Tibial artery (tissue), 4 donors: ENCODE results near the gene SPATA45.
"Not testable (repeated sequence)": the region's sequence is repeated elsewhere in the genome, so short reads cannot be mapped to it uniquely, and the experiment has no call there.

Experiments
- DNase-seq, 2 donors: peaks; one replicate each; pipeline ENCODE4 v3.0.0-alpha.2; 2019
- H3K27ac ChIP-seq, 2 donors: fragments of 200-600 bp; sonication (generic) in 1 of 2; 1 replicate in 1 of 2; 2 replicates in 1 of 2; pipeline ENCODE4 v1.5.1; 2018 to 2019; ENCODE audit warnings: mild to moderate bottlenecking in 1 of 2
- H3K27me3 ChIP-seq, 2 donors: fragments of 200-600 bp; sonication (generic) in 1 of 2; one replicate each; pipeline versions ENCODE4 v1.5.1 to v1.6.0; 2016 to 2019
- H3K36me3 ChIP-seq, 3 donors: fragments of 200-600 bp; sonication (generic) in 2 of 3; one replicate each; pipeline ENCODE4 v1.5.1; 2016 to 2019; ENCODE audit warnings: mild to moderate bottlenecking in 2 of 3
- H3K4me1 ChIP-seq, 4 donors: fragments of 200-600 bp; sonication (generic) in 2 of 4; 1 replicate in 3 of 4; 2 replicates in 1 of 4; pipeline ENCODE4 v1.5.1; 2016 to 2019
- H3K4me3 ChIP-seq, 2 donors: fragments of 200-600 bp; sonication (generic) in 1 of 2; 1 replicate in 1 of 2; 2 replicates in 1 of 2; pipeline ENCODE4 v1.5.1; 2018 to 2019; ENCODE audit warnings: mild to moderate bottlenecking in 2 of 2
- H3K9me3 ChIP-seq, 3 donors: fragments of 200-600 bp; sonication (generic) in 1 of 3; one replicate each; pipeline ENCODE4 v1.5.1; 2016 to 2019
- CTCF ChIP-seq, 2 experiments: fragments of 200-600 bp in 1 of 2; fragments of 450-650 bp in 1 of 2; IDR thresholded peaks; one replicate each; pipeline ENCODE4 v1.5.1; 2017 to 2019; ENCODE audit warnings: antibody characterized with exemption in 2 of 2, mild to moderate bottlenecking in 1 of 2, moderate library complexity in 1 of 2
- intact Hi-C: fragments of 100-400 bp; cut with DNase I; formaldehyde crosslinking; loops from one replicate; pipeline ENCODE4 v1.15.0; 2023; ENCODE audit warnings: low total_unique reads

SPATA45 gene

DNA sequence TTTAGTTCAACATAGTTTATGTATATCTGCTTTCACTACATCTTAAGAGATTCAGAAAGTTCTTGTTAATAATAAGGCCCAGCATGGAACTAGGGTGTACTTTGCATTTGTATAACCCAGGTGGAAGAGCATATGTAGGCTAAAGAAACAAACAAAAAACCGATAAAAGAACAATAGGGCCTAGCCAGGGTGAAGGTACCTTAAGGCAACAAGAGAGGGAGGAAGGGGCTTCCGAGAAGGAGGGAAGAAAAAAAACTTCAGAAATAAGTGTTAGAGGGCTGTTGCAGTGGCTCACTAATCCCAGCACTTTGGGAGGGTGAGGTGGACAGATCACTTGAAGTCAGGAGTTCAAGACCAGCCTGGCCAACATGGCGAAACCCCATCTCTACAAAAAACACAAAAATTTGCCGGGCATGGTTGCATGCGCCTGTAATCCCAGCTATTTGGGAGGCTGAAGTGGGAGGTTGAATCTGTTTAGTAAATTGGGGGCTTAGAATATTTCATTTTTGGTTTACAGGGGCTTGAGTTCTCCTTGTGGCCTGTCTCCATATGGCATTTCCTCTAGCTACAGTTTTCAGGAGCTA lies 4.7 kb upstream of the SPATA45 start:
- Histone ChIP-seq H3K36me3 (no peaks in the 10 kb centered on the region), H3K9me3 (peaks cover 0 to 4% (median 0%) of the 10 kb centered on the region in 3 donors), H3K4me1 (peaks cover 0 to 6% (median 4%) of the 10 kb centered on the region in 4 donors), H3K27me3 (no peaks in the 10 kb centered on the region), H3K27ac (no peak overlapping the region), H3K4me3 (no peak overlapping the region)
- intact Hi-C loops = loop anchor here (10.0 kb wide), 2 partner anchors 57 to 163 kb away; partner anchors contain the start of genes ANGEL2, NSL1 and TATDN3
- DNase-seq = no peak
- TF ChIP-seq CTCF (IDR thresholded peaks at IDR 0.05) = no peak

GRCh38 chr1:212844521-212844920 lies 2.9 kb downstream of the SPATA45 start:
- H3K27me3 ChIP-seq, H3K9me3 ChIP-seq, H3K4me3 ChIP-seq, H3K4me1 ChIP-seq, DNase-seq, H3K36me3 ChIP-seq, intact Hi-C loops, H3K27ac ChIP-seq: not testable (repeated sequence)

DNA sequence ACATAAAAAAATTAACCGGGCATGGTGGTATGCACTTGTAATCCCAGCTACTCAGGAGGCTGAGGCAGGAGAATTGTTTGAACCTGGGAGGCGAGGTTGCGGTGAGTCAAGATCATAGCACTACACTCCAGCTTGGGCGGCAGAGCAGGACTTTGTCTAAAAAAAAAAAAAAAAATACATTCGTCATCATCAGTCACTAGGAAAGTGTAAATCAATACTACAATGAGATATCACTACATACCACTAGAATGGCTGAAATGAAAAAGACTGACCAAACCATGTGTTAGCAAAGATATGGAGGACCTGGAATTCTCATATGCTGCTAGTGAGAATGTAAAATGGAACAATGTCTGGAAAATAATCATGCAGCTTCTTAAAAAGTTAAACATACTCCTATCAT lies 9.3 kb downstream of the SPATA45 start:
- H3K36me3 ChIP-seq = no peaks in the 10 kb centered on the region
- DNase-seq = no peak
- H3K27ac ChIP-seq = no peak overlapping the region
- H3K4me1 ChIP-seq = no peaks in the 10 kb centered on the region
- no peaks in the 10 kb centered on the region for H3K27me3 ChIP-seq
- no peak overlapping the region for H3K4me3 ChIP-seq
- H3K9me3 ChIP-seq = no peaks in the 10 kb centered on the region
- intact Hi-C loops = no loop called here
- TF ChIP-seq CTCF (IDR thresholded peaks at IDR 0.05) = no peak

DNA sequence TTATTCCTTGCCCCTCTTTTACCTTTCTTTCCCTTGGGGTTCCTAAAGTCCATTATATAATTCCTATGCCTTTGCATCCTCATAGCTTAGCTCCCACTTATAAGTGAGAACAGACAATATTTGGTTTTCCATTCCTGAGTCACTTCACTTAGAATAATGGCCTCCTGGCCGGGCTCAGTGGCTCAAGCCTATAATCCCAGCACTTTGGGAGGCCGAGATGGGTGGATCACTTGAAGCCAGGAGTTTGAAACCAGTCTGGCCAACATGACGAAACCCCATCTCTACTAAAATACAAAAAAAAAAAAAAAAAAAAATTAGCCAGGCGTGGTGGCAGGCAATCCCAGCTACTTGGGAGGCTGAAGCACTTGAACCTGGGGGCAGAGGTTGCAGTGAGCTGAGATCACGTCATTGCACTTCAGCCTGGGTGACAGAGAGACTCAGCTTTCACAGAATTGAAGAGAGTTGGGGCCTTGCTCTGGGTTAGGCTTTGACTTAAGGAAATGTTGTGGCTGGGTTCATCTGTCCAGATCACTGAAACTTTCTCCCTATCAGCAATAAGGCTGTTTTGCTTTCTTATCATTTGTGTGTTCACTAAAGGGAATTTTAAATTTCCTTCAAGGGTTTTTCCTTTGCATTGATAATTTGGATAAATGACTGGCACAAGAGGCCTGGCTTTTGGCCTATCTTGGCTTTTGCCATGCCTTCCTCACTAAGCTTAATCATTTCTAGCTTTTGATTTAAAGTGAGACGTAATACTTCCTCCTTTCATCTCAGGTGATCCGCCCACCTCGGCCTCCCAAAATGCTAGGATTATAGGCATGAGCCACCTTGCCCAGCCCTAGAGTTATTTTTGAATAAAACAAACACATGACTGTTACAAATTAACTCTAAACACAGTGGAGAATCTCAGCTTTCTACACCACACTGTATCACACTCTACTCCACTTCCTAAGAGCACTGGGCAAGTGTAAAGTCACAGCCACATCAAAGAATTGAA lies 13.9 kb downstream of the SPATA45 start:
- H3K27ac ChIP-seq, H3K27me3 ChIP-seq, H3K4me1 ChIP-seq, intact Hi-C loops, H3K36me3 ChIP-seq, DNase-seq, H3K4me3 ChIP-seq, H3K9me3 ChIP-seq: not testable (repeated sequence)

- Histone ChIP-seq H3K9me3 (peaks cover 0 to 10% (median 6%) of the 10 kb centered on the region in 3 donors), H3K36me3 (peaks cover 0 to 5% (median 0%) of the 10 kb centered on the region in 3 donors), H3K4me3 (no peak overlapping the region), H3K27me3 (no peaks in the 10 kb centered on the region), H3K4me1 (no peaks in the 10 kb centered on the region), H3K27ac (no peak overlapping the region)
- intact Hi-C loops = no loop called here
- no peak for DNase-seq
- TF ChIP-seq CTCF (IDR thresholded peaks at IDR 0.05) = no peak
Observed at GRCh38 chr1:212828395-212828794, 19.1 kb downstream of the SPATA45 start.

- H3K27me3 ChIP-seq = no peaks in the 10 kb centered on the region
- intact Hi-C loops = no loop called here
- DNase-seq = no peak
- no peak overlapping the region for H3K27ac ChIP-seq
- peaks cover 0 to 10% (median 6%) of the 10 kb centered on the region in 3 donors for H3K9me3 ChIP-seq
- H3K4me1 ChIP-seq = no peaks in the 10 kb centered on the region
- H3K36me3 ChIP-seq = peaks cover 0 to 5% (median 0%) of the 10 kb centered on the region in 3 donors
- no peak for TF ChIP-seq CTCF (IDR thresholded peaks at IDR 0.05)
- no peak overlapping the region for H3K4me3 ChIP-seq
Observed at GRCh38 chr1:212827831-212828278, 19.6 kb downstream of the SPATA45 start.
